ENCODE measurements around the gene EFS.
A peak's percentile ranks its signal among the peaks of the same experiment; 100 is the strongest.

The EFS gene

GRCh38 chr14:23323838-23324454 lies 41.0 kb downstream of the EFS start:
- Histone ChIP-seq H4K20me1 (ENCODE audit: insufficient read depth, low read length) (no peaks in the 10 kb centered on the region), H3K4me1 (ENCODE audit: low read length) (peaks cover 4% of the 10 kb centered on the region; the same call in 1 of the 2 replicates), H3K9ac (ENCODE audit: low read length) (no peak overlapping the region), H3K9me2 (replicated peaks; ENCODE audit: insufficient read depth, low read length) (no peaks in the 10 kb centered on the region), H2AFZ (ENCODE audit: low read length) (no peak overlapping the region), H3K9me3 (replicated peaks; ENCODE audit: insufficient read depth, low read length) (no peaks in the 10 kb centered on the region), H3K4me3 (ENCODE audit: low read length) (no peak overlapping the region), H3K79me2 (ENCODE audit: low read length) (peaks cover 18% of the 10 kb centered on the region), H3K4me2 (ENCODE audit: low read depth, low read length) (no peak overlapping the region), H3F3A (ENCODE audit: insufficient read depth, low read length) (no peaks in the 10 kb centered on the region), H3K27me3 (replicated peaks; ENCODE audit: insufficient read depth, low read length) (no peaks in the 10 kb centered on the region), H3K36me3 (replicated peaks; ENCODE audit: insufficient read depth, low read length) (no peaks in the 10 kb centered on the region), H3K27ac (ENCODE audit: low read length) (no peak overlapping the region)
- DNase-seq = no peak
- TF ChIP-seq EZH2 (optimal IDR thresholded peaks at IDR 0.05; ENCODE audit: low read depth, low read length) = no peak
- TF ChIP-seq CTCF (IDR thresholded peaks at IDR 0.05; ENCODE audit: low read length) = no peak
- TF ChIP-seq EZH2phosphoT487 (IDR thresholded peaks at IDR 0.05; ENCODE audit: low read length) = no peak

- no peaks in the 10 kb centered on the region for H3K27me3 ChIP-seq (replicated peaks; ENCODE audit: insufficient read depth, low read length)
- TF ChIP-seq EZH2phosphoT487 (IDR thresholded peaks at IDR 0.05; ENCODE audit: low read length) (no peak), EZH2 (optimal IDR thresholded peaks at IDR 0.05; ENCODE audit: low read depth, low read length) (no peak), CTCF (IDR thresholded peaks at IDR 0.05; ENCODE audit: low read length) (no peak)
- no peaks in the 10 kb centered on the region for H3K36me3 ChIP-seq (replicated peaks; ENCODE audit: insufficient read depth, low read length)
- H3F3A ChIP-seq (ENCODE audit: insufficient read depth, low read length) = no peaks in the 10 kb centered on the region
- H3K4me2 ChIP-seq (ENCODE audit: low read depth, low read length) = peak overlapping the region; percentile 86
- H3K4me3 ChIP-seq (ENCODE audit: low read length) = peak overlapping the region; percentile 76
- DNase-seq = no peak
- no peaks in the 10 kb centered on the region for H4K20me1 ChIP-seq (ENCODE audit: insufficient read depth, low read length)
- H3K9ac ChIP-seq (ENCODE audit: low read length) = peak overlapping the region; percentile 74
- H3K9me2 ChIP-seq (replicated peaks; ENCODE audit: insufficient read depth, low read length) = no peaks in the 10 kb centered on the region
- no peak overlapping the region for H2AFZ ChIP-seq (ENCODE audit: low read length)
- peaks cover 18% of the 10 kb centered on the region for H3K79me2 ChIP-seq (ENCODE audit: low read length)
- peaks cover 3% of the 10 kb centered on the region; the same call in 1 of the 2 replicates for H3K4me1 ChIP-seq (ENCODE audit: low read length)
- H3K27ac ChIP-seq (ENCODE audit: low read length) = no peak overlapping the region
- H3K9me3 ChIP-seq (replicated peaks; ENCODE audit: insufficient read depth, low read length) = no peaks in the 10 kb centered on the region
Measured at GRCh38 chr14:23322568-23323517, 42.1 kb downstream of the EFS start.

- Histone ChIP-seq H3K79me2 (ENCODE audit: low read length) (peaks cover 18% of the 10 kb centered on the region), H3K9ac (ENCODE audit: low read length) (peak overlapping the region; percentile 74), H3K4me1 (ENCODE audit: low read length) (no peaks in the 10 kb centered on the region), H3K27ac (ENCODE audit: low read length) (no peak overlapping the region), H3K4me2 (ENCODE audit: low read depth, low read length) (peak overlapping the region; percentile 86), H3K4me3 (ENCODE audit: low read length) (peak overlapping the region; percentile 76), H2AFZ (ENCODE audit: low read length) (no peak overlapping the region), H3K36me3 (replicated peaks; ENCODE audit: insufficient read depth, low read length) (no peaks in the 10 kb centered on the region), H3K27me3 (replicated peaks; ENCODE audit: insufficient read depth, low read length) (no peaks in the 10 kb centered on the region), H3F3A (ENCODE audit: insufficient read depth, low read length) (no peaks in the 10 kb centered on the region), H3K9me2 (replicated peaks; ENCODE audit: insufficient read depth, low read length) (no peaks in the 10 kb centered on the region), H4K20me1 (ENCODE audit: insufficient read depth, low read length) (no peaks in the 10 kb centered on the region), H3K9me3 (replicated peaks; ENCODE audit: insufficient read depth, low read length) (no peaks in the 10 kb centered on the region)
- DNase-seq = no peak
- TF ChIP-seq EZH2phosphoT487 (IDR thresholded peaks at IDR 0.05; ENCODE audit: low read length) (no peak), EZH2 (optimal IDR thresholded peaks at IDR 0.05; ENCODE audit: low read depth, low read length) (no peak), CTCF (IDR thresholded peaks at IDR 0.05; ENCODE audit: low read length) (no peak)
Measured at GRCh38 chr14:23321572-23322547, 43.1 kb downstream of the EFS start.

Data from MM.1S (cell line).